Stomach (tissue), 4 donors: Measurements from ENCODE around the gene BNIP2.

ENCODE experiments used
- CTCF ChIP-seq, 7 experiments: fragments of 450-650 bp in 4 of 7; fragments of 200-600 bp in 3 of 7; sonication (generic) in 3 of 7; IDR thresholded peaks; one replicate each; pipeline ENCODE4 v1.5.1; 2016 to 2019; ENCODE audit warnings: antibody characterized with exemption in 7 of 7, control low read depth in 2 of 7, mild to moderate bottlenecking in 1 of 7
- EP300 ChIP-seq: sonication (generic); formaldehyde crosslinking; IDR thresholded peaks from one replicate; pipeline ENCODE4 v1.6.1; 2017; ENCODE audit warnings: antibody characterized with exemption
- POLR2A ChIP-seq, 4 donors: fragments of 450-650 bp; IDR thresholded peaks; one replicate each; pipeline ENCODE4 v1.6.1; 2016; ENCODE audit warnings: antibody characterized with exemption in 4 of 4, control low read depth in 2 of 4, mild to moderate bottlenecking in 1 of 4, moderate library complexity in 1 of 4
- POLR2AphosphoS5 ChIP-seq, 3 donors: sonication (generic); formaldehyde crosslinking; IDR thresholded peaks; one replicate each; pipeline ENCODE4 v1.6.1; 2016; ENCODE audit warnings: antibody characterized with exemption in 3 of 3

- TF ChIP-seq CTCF (IDR thresholded peaks at IDR 0.05) (no peak), POLR2AphosphoS5 (IDR thresholded peaks at IDR 0.05) (peak in 1 of 3 donors; percentile 33), POLR2A (IDR thresholded peaks at IDR 0.05) (no peak), EP300 (no peak)
Measured at GRCh38 chr15:59688423-59688781, 718 bp downstream of the BNIP2 start.
